Muscle of leg (tissue), 16 donors: ENCODE measurements around the gene GPR35. TPM values are rescaled to one million over a fixed set of nuclear protein-coding genes. Genes with fewer than 3 reads are reported as not detected.

Experiments
- DNase-seq: peaks from one replicate; pipeline ENCODE4 v3.0.0; 2013
- H3K27ac ChIP-seq: one replicate; pipeline ENCODE4 v1.5.1; 2013; ENCODE audit warnings: mild to moderate bottlenecking, low read length, control low read depth
- H3K27me3 ChIP-seq: one replicate; pipeline ENCODE4 v1.6.1; 2013; ENCODE audit warnings: low read length; ENCODE audit not compliant: control insufficient read depth, insufficient read depth
- H3K36me3 ChIP-seq: one replicate; pipeline ENCODE4 v1.6.1; 2013; ENCODE audit warnings: low read length; ENCODE audit not compliant: control insufficient read depth, insufficient read depth
- H3K4me1 ChIP-seq: one replicate; pipeline ENCODE4 v1.6.1; 2013; ENCODE audit warnings: low read length; ENCODE audit not compliant: control insufficient read depth, insufficient read depth
- H3K4me3 ChIP-seq: one replicate; pipeline ENCODE4 v1.5.1; 2013; ENCODE audit warnings: low read length, control low read depth
- H3K9me3 ChIP-seq: replicated peaks from 2 replicates; pipeline ENCODE4 v1.6.1; 2013; ENCODE audit warnings: low read depth, low read length; ENCODE audit not compliant: control insufficient read depth
- WGBS: methylation state at CpG from one replicate; pipeline ENCODE4 v1.1.5; 2013; ENCODE audit warnings: missing lambda C conversion rate; ENCODE audit not compliant: insufficient coverage; 5-methylcytosine and 5-hydroxymethylcytosine counted together
- long read RNA-seq, 11 donors: transcript quantifications; one replicate each; lab custom pipeline, GENCODE V29; 2026
- polyA plus RNA-seq, 8 donors: library from polyadenylated mRNA; unstranded; fragments of 120-200 nt; gene quantifications; one replicate each; pipeline versions ENCODE4 v1.2.1 to v1.2.3, GENCODE V29; 2013; ENCODE audit warnings: inconsistent platforms in 1 of 8, low replicate concordance in 1 of 8; ENCODE audit not compliant: insufficient read length in 8 of 8, insufficient read depth in 1 of 8
- total RNA-seq: library from RNA; stranded (reverse); fragments of 120-200 nt; gene quantifications from one replicate; pipeline ENCODE4 v1.2.4, GENCODE V29; 2013

GPR35 gene
- 1.1 TPM for total RNA-seq
- 1 to 10 TPM in 5 of 8 donors, under 1 TPM in 3; 0.75 to 5.1 (median 1.9) TPM for polyA plus RNA-seq
- long read RNA-seq, donor 1, partial matches to known transcripts = 0 of 1 reads
- long read RNA-seq, donor 1, other reads (novel, unspliced or antisense) = 0 of 1 reads
- long read RNA-seq, donor 2 = 0 reads
- long read RNA-seq, donor 3, partial matches to known transcripts = 0 of 2 reads
- long read RNA-seq, donor 3, other reads (novel, unspliced or antisense) = 0 of 2 reads
- long read RNA-seq, donor 4, partial matches to known transcripts = 0 of 1 reads
- long read RNA-seq, donor 4, other reads (novel, unspliced or antisense) = 0 of 1 reads
- long read RNA-seq, donor 5, partial matches to known transcripts = 0 of 1 reads
- long read RNA-seq, donor 5, other reads (novel, unspliced or antisense) = 0 of 1 reads
- long read RNA-seq, donor 6, partial matches to known transcripts = 0 of 2 reads
- long read RNA-seq, donor 6, other reads (novel, unspliced or antisense) = 0 of 2 reads
- long read RNA-seq, donor 7 = 0 reads
- long read RNA-seq, donor 8, partial matches to known transcripts = 0 of 1 reads
- long read RNA-seq, donor 8, other reads (novel, unspliced or antisense) = 0 of 1 reads
- long read RNA-seq, donor 9 = 0 reads
- long read RNA-seq, donor 10, partial matches to known transcripts = 0 of 1 reads
- long read RNA-seq, donor 10, other reads (novel, unspliced or antisense) = 0 of 1 reads
- long read RNA-seq, donor 11, partial matches to known transcripts = 0 of 1 reads
- long read RNA-seq, donor 11, other reads (novel, unspliced or antisense) = 0 of 1 reads

- peak; percentile 27 for DNase-seq
- 49% methylated on average over 17 of the region's 23 CpGs for WGBS
- H3K4me1 ChIP-seq = peaks cover 7% of the 10 kb centered on the region
Observed at GRCh38 chr2:240624950-240625621, at the start of gene GPR35. GPR35 (plus strand) TSS chr2:240625480; CDS start chr2:240629953, 4,473 bp downstream.

GRCh38 chr2:240576036-240576435 lies 49.2 kb upstream of the GPR35 start:
- no peaks in the 10 kb centered on the region for H3K27me3 ChIP-seq
- no peaks in the 10 kb centered on the region for H3K9me3 ChIP-seq
- 96% methylated on average over 4 of the region's 6 CpGs for WGBS
- no peak overlapping the region for H3K27ac ChIP-seq
- no peak overlapping the region for H3K4me3 ChIP-seq
- H3K36me3 ChIP-seq = peaks cover 58% of the 10 kb centered on the region
- H3K4me1 ChIP-seq = peaks cover 6% of the 10 kb centered on the region
- DNase-seq = no peak

More at GRCh38 chr2:240624950-240625621, at the start of gene GPR35:
- no peak within 1 kb of the TSS for H3K4me3 ChIP-seq
- H3K9me3 ChIP-seq = no peaks in the 10 kb centered on the region
- H3K36me3 ChIP-seq = no peaks in the 10 kb centered on the region
- H3K27me3 ChIP-seq = no peaks in the 10 kb centered on the region
- H3K27ac ChIP-seq = no peak within 1 kb of the TSS

GRCh38 chr2:240576436-240577205 lies 48.7 kb upstream of the GPR35 start:
- Histone ChIP-seq H3K27me3 (no peaks in the 10 kb centered on the region), H3K4me3 (no peak overlapping the region), H3K36me3 (peaks cover 58% of the 10 kb centered on the region), H3K9me3 (peaks cover 2% of the 10 kb centered on the region), H3K4me1 (peaks cover 4% of the 10 kb centered on the region), H3K27ac (no peak overlapping the region)
- no peak for DNase-seq
- WGBS = 91% methylated on average over 30 of the region's 32 CpGs

GRCh38 chr2:240577281-240578109 lies 47.8 kb upstream of the GPR35 start:
- H3K27me3 ChIP-seq = no peaks in the 10 kb centered on the region
- H3K27ac ChIP-seq = no peak overlapping the region
- DNase-seq = no peak
- peaks cover 2% of the 10 kb centered on the region for H3K9me3 ChIP-seq
- no peak overlapping the region for H3K4me3 ChIP-seq
- peaks cover 4% of the 10 kb centered on the region for H3K4me1 ChIP-seq
- WGBS = 80% methylated on average over 26 of the region's 26 CpGs
- H3K36me3 ChIP-seq = peaks cover 58% of the 10 kb centered on the region

- Histone ChIP-seq H3K4me1 (peaks cover 4% of the 10 kb centered on the region), H3K27me3 (no peaks in the 10 kb centered on the region), H3K9me3 (peaks cover 2% of the 10 kb centered on the region), H3K36me3 (peaks cover 59% of the 10 kb centered on the region), H3K4me3 (no peak overlapping the region), H3K27ac (no peak overlapping the region)
- WGBS = 96% methylated on average over 4 of the region's 9 CpGs
- no peak for DNase-seq
Observed at GRCh38 chr2:240578110-240578450, 47.2 kb upstream of the GPR35 start.

- H3K4me1 ChIP-seq = peaks cover 4% of the 10 kb centered on the region
- H3K27ac ChIP-seq = no peak overlapping the region
- peaks cover 2% of the 10 kb centered on the region for H3K9me3 ChIP-seq
- no peak for DNase-seq
- 58% methylated on average over 2 of the region's 8 CpGs for WGBS
- no peak overlapping the region for H3K4me3 ChIP-seq
- H3K27me3 ChIP-seq = no peaks in the 10 kb centered on the region
- H3K36me3 ChIP-seq = peaks cover 59% of the 10 kb centered on the region
Observed at GRCh38 chr2:240578488-240578887, 46.8 kb upstream of the GPR35 start.

- Histone ChIP-seq H3K36me3 (peaks cover 58% of the 10 kb centered on the region), H3K27ac (no peak overlapping the region), H3K4me1 (peaks cover 4% of the 10 kb centered on the region)
Observed at GRCh38 chr2:240579071-240579762, 46.1 kb upstream of the GPR35 start.

GRCh38 chr2:240579771-240580614 lies 45.3 kb upstream of the GPR35 start:
- DNase-seq = peak; percentile 24
- Histone ChIP-seq H3K4me3 (no peak overlapping the region), H3K4me1 (peaks cover 10% of the 10 kb centered on the region), H3K27me3 (no peaks in the 10 kb centered on the region), H3K36me3 (peaks cover 54% of the 10 kb centered on the region), H3K27ac (no peak overlapping the region), H3K9me3 (peaks cover 2% of the 10 kb centered on the region)
- 62% methylated on average over 24 of the region's 27 CpGs for WGBS

More at GRCh38 chr2:240579071-240579762, 46.1 kb upstream of the GPR35 start:
- DNase-seq = no peak
- Histone ChIP-seq H3K9me3 (peaks cover 2% of the 10 kb centered on the region), H3K4me3 (no peak overlapping the region), H3K27me3 (no peaks in the 10 kb centered on the region)
- WGBS = 96% methylated on average over 8 of the region's 12 CpGs
